ENCODE measurements around the gene TBL1Y. TPM values are rescaled to one million over a fixed set of nuclear protein-coding genes. Genes with fewer than 3 reads are reported as not detected.

Gene TBL1Y
- polyA plus RNA-seq, 3 donors: not detected

DNA sequence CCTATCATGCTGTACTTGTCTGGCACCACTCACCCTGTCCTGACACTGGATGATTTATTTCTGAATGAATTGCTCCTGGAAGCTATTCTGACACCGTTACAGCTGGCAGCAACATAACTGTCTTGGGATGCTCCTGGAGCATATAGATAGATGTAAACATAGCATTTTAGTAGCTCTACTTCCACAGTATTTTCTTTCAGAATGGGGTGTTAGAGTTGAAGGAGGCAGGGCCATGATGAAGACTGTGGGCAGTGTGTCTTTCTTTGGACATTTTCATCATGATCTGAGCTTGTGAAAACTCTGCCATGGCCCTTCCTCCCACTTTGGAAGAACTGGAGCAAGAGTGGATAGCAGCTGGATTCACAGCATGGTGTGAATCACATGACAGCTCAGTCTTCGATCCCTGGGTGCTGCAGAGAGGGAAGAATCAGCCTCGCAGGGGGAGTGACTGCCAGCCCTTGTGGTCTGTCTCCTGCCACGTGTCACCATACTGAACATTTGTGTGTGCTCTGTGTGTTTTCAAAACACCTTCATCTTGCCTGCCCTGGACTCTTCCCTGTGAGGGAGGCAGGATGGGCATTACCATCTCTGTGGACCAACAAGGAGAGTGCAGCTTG is 61.9 kb downstream of the TBL1Y start:
- Mint-ChIP-seq H3K9me3 (no peaks in the 10 kb centered on the region), H3K27ac (no peak overlapping the region), H3K27me3 (ENCODE audit: low read depth in 3 of 3) (peaks cover 0 to 1% (median 0%) of the 10 kb centered on the region in 3 donors), H3K36me3 (no peaks in the 10 kb centered on the region), H3K4me1 (no peaks in the 10 kb centered on the region), H3K4me3 (no peak overlapping the region)
- intact Hi-C loops (cut with micrococcal nuclease): no loop called here
- no peaks in the 10 kb centered on the region for H3K79me2 ChIP-seq (ENCODE audit: insufficient read depth, low read length)
- H3K9ac ChIP-seq (ENCODE audit: insufficient read depth, low read length, poor library complexity, severe bottlenecking): no peak overlapping the region
- H2AFZ ChIP-seq (ENCODE audit: insufficient read depth, low read depth, low read length, poor library complexity, severe bottlenecking): no peak overlapping the region
- DNase-seq: no peak
- no peaks in the 10 kb centered on the region for H4K20me1 ChIP-seq (ENCODE audit: insufficient read depth, low read length)
- no peaks in the 10 kb centered on the region for H3K9me3 ChIP-seq (replicated peaks in 1 of 2; ENCODE audit: control insufficient read depth in 1 of 2, insufficient read depth in 1 of 2, low read length in 2 of 2)
- no peaks in the 10 kb centered on the region for H3K4me1 ChIP-seq (ENCODE audit: control insufficient read depth in 1 of 2, insufficient read depth in 2 of 2, low read length in 2 of 2)
- H3K27me3 ChIP-seq (ENCODE audit: control insufficient read depth in 2 of 2, insufficient read depth in 2 of 2, low read length in 2 of 2): no peaks in the 10 kb centered on the region
- TF ChIP-seq, protein P1, sequence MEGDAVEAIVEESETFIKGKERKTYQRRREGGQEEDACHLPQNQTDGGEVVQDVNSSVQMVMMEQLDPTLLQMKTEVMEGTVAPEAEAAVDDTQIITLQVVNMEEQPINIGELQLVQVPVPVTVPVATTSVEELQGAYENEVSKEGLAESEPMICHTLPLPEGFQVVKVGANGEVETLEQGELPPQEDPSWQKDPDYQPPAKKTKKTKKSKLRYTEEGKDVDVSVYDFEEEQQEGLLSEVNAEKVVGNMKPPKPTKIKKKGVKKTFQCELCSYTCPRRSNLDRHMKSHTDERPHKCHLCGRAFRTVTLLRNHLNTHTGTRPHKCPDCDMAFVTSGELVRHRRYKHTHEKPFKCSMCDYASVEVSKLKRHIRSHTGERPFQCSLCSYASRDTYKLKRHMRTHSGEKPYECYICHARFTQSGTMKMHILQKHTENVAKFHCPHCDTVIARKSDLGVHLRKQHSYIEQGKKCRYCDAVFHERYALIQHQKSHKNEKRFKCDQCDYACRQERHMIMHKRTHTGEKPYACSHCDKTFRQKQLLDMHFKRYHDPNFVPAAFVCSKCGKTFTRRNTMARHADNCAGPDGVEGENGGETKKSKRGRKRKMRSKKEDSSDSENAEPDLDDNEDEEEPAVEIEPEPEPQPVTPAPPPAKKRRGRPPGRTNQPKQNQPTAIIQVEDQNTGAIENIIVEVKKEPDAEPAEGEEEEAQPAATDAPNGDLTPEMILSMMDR (IDR thresholded peaks at IDR 0.05): no peak
- no peaks in the 10 kb centered on the region for H3K36me3 ChIP-seq (replicated peaks in 1 of 2; ENCODE audit: control insufficient read depth in 1 of 2, insufficient read depth in 2 of 2, low read length in 2 of 2)
- no peak overlapping the region for H3K27ac ChIP-seq (ENCODE audit: low read depth in 1 of 2, low read length in 2 of 2)
- no peak overlapping the region for H3K4me2 ChIP-seq (replicated peaks; ENCODE audit: extremely low read depth, low read length, poor library complexity, severe bottlenecking)
- no peak overlapping the region for H3K4me3 ChIP-seq (replicated peaks in 1 of 3; ENCODE audit: low read depth in 2 of 3, low read length in 3 of 3)
- no CpG with 5 or more reads among the region's 4 CpGs for WGBS (ENCODE audit: insufficient coverage)

DNA sequence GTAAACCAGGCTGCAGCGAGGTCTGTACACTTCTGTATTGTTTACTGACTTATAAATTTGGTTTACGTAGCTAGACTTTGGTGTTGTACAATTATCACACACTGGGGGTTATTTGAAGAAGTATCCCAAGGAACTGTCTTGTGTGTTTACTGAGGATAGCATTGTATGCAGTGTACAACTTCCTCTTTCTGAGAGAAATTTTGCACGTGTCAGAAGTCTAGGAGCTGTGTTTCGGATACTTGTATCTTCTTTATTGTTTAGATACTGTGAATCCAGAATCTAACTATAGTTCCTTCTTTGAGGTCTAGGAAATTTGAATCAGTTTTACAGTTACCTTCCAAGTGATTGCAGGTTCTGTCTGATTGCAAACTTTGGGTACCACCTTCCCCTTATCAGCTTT is 64.5 kb downstream of the TBL1Y start:
- Histone ChIP-seq H3K4me1 (ENCODE audit: control insufficient read depth in 1 of 2, insufficient read depth in 2 of 2, low read length in 2 of 2) (no peaks in the 10 kb centered on the region), H3K4me2 (replicated peaks; ENCODE audit: extremely low read depth, low read length, poor library complexity, severe bottlenecking) (no peak overlapping the region), H3K36me3 (replicated peaks in 1 of 2; ENCODE audit: control insufficient read depth in 1 of 2, insufficient read depth in 2 of 2, low read length in 2 of 2) (no peaks in the 10 kb centered on the region), H3K27ac (ENCODE audit: low read depth in 1 of 2, low read length in 2 of 2) (no peak overlapping the region), H3K79me2 (ENCODE audit: insufficient read depth, low read length) (no peaks in the 10 kb centered on the region), H2AFZ (ENCODE audit: insufficient read depth, low read depth, low read length, poor library complexity, severe bottlenecking) (no peak overlapping the region), H3K27me3 (ENCODE audit: control insufficient read depth in 2 of 2, insufficient read depth in 2 of 2, low read length in 2 of 2) (no peaks in the 10 kb centered on the region), H3K9ac (ENCODE audit: insufficient read depth, low read length, poor library complexity, severe bottlenecking) (no peak overlapping the region), H4K20me1 (ENCODE audit: insufficient read depth, low read length) (no peaks in the 10 kb centered on the region), H3K4me3 (replicated peaks in 1 of 3; ENCODE audit: low read depth in 2 of 3, low read length in 3 of 3) (no peak overlapping the region), H3K9me3 (replicated peaks in 1 of 2; ENCODE audit: control insufficient read depth in 1 of 2, insufficient read depth in 1 of 2, low read length in 2 of 2) (no peaks in the 10 kb centered on the region)
- Mint-ChIP-seq H3K9me3 (no peaks in the 10 kb centered on the region), H3K27ac (no peak overlapping the region), H3K36me3 (no peaks in the 10 kb centered on the region), H3K4me1 (no peaks in the 10 kb centered on the region), H3K4me3 (no peak overlapping the region), H3K27me3 (ENCODE audit: low read depth in 3 of 3) (peaks cover 0 to 1% (median 1%) of the 10 kb centered on the region in 3 donors)
- intact Hi-C loops (cut with micrococcal nuclease): no loop called here
- WGBS (ENCODE audit: insufficient coverage): 80% methylated on average over 2 of the region's 4 CpGs
- no peak for DNase-seq
- TF ChIP-seq, protein P1 (IDR thresholded peaks at IDR 0.05): no peak

All from CD14-positive monocyte (primary cell).